GM18508 (cell line): ENCODE data around the gene SUSD4.
"Not testable (repeated sequence)": the region's sequence is repeated elsewhere in the genome, so short reads cannot be mapped to it uniquely, and the experiment has no call there.

Experiments used
- ATAC-seq: cut with Tn5 transposase; IDR thresholded peaks from one replicate; pipeline ENCODE4 v1.9.1; 2021; ENCODE audit warnings: moderate number of reproducible peaks; ENCODE audit not compliant: insufficient read depth, unreplicated experiment

The SUSD4 gene

GRCh38 chr1:223363856-223364684, at the start of gene SUSD4:
Gene SUSD4 (minus strand): TSS chr1:223364176. CDS start chr1:223363425, 751 bp downstream.
- ATAC-seq, result no peak

- ATAC-seq, result no peak
Measured at GRCh38 chr1:223413216-223413615, 49.2 kb upstream of the SUSD4 start.

- no peak for ATAC-seq
Measured at GRCh38 chr1:223411710-223412109, 47.7 kb upstream of the SUSD4 start.

GRCh38 chr1:223411309-223411708, 47.3 kb upstream of the SUSD4 start:
- ATAC-seq, result no peak

GRCh38 chr1:223410036-223410435, 46.1 kb upstream of the SUSD4 start:
- ATAC-seq, result no peak

- ATAC-seq, result no peak
Measured at GRCh38 chr1:223405507-223405906, 41.5 kb upstream of the SUSD4 start.

- no peak for ATAC-seq
Measured at GRCh38 chr1:223403184-223403815, 39.3 kb upstream of the SUSD4 start.

- ATAC-seq, result no peak
Measured at GRCh38 chr1:223402790-223403142, 38.8 kb upstream of the SUSD4 start.

- ATAC-seq, result no peak
Measured at GRCh38 chr1:223401873-223402789, 38.2 kb upstream of the SUSD4 start.

GRCh38 chr1:223399393-223399792, 35.4 kb upstream of the SUSD4 start:
- not testable (repeated sequence) for ATAC-seq

- no peak for ATAC-seq
Measured at GRCh38 chr1:223394706-223395105, 30.7 kb upstream of the SUSD4 start.

- no peak for ATAC-seq
Measured at GRCh38 chr1:223394242-223394641, 30.3 kb upstream of the SUSD4 start.

GRCh38 chr1:223393275-223394214, 29.6 kb upstream of the SUSD4 start, which contains the start of gene CCDC185:
Gene CCDC185 (plus strand): TSS chr1:223393415. CDS start chr1:223393476, 61 bp downstream.
- ATAC-seq, result no peak

- ATAC-seq, result no peak
Measured at GRCh38 chr1:223390618-223391017, 26.6 kb upstream of the SUSD4 start.

- ATAC-seq, result no peak
Measured at GRCh38 chr1:223386013-223386412, 22.0 kb upstream of the SUSD4 start.

GRCh38 chr1:223378754-223379153, 14.8 kb upstream of the SUSD4 start:
- no peak for ATAC-seq

GRCh38 chr1:223374064-223374610, 10.2 kb upstream of the SUSD4 start:
- no peak for ATAC-seq

GRCh38 chr1:223364685-223365382, 858 bp upstream of the SUSD4 start:
- ATAC-seq, result no peak
